Natural killer cell treated with Interleukin-12 subunit alpha and Interleukin-12 subunit beta and Interleukin-15 and Interleukin-18, amount 100 ng/mL, for 72 hours (primary cell): Measurements from ENCODE around the gene SLC27A3. TPM values are rescaled to one million over a fixed set of nuclear protein-coding genes. Genes with fewer than 3 reads are reported as not detected.
"Not testable (repeated sequence)": the region's sequence is repeated elsewhere in the genome, so short reads cannot be mapped to it uniquely, and the experiment has no call there.

Experiments used
- ATAC-seq, 2 donors: fragments of 150-1000 bp; cut with Tn5 transposase in 1 of 2; sonication (Bioruptor Pico), chemical (Tn5 transposase) in 1 of 2; 2 replicates each; pipeline ENCODE4 v1.10.0; 2021
- DNase-seq: peaks from one replicate; pipeline ENCODE4 v3.0.0; 2022; ENCODE audit warnings: low spot score
- H3K27ac Mint-ChIP-seq, 2 donors: 1 replicate in 1 of 2; 2 replicates in 1 of 2; pipeline ENCODE4 v1.8.0; 2022; ENCODE audit warnings: mixed read lengths in 2 of 2, mild to moderate bottlenecking in 1 of 2, moderate library complexity in 1 of 2
- H3K27me3 Mint-ChIP-seq, 2 donors: 1 replicate in 1 of 2; 2 replicates in 1 of 2; pipeline ENCODE4 v1.8.0; 2022; ENCODE audit warnings: mixed read lengths in 2 of 2
- H3K36me3 Mint-ChIP-seq: one replicate; pipeline ENCODE4 v1.8.0; 2022; ENCODE audit warnings: mixed read lengths
- H3K4me1 Mint-ChIP-seq, 2 donors: 1 replicate in 1 of 2; 2 replicates in 1 of 2; pipeline ENCODE4 v1.8.0; 2022; ENCODE audit warnings: low read depth in 2 of 2, mixed read lengths in 2 of 2, mild to moderate bottlenecking in 1 of 2
- H3K4me3 Mint-ChIP-seq: one replicate; pipeline ENCODE4 v1.8.0; 2022; ENCODE audit warnings: mixed read lengths
- H3K9me3 Mint-ChIP-seq: 2 replicates; pipeline ENCODE4 v1.8.0; 2022; ENCODE audit warnings: mixed read lengths
- total RNA-seq, 2 donors: library from RNA; stranded (reverse); gene quantifications; one replicate each; pipeline ENCODE4 v1.2.3, GENCODE V29; 2022

The SLC27A3 gene
- total RNA-seq, 2 donors from 2014 or later: 33.6 to 69.9 TPM

- Mint-ChIP-seq H3K27ac (peak overlapping the region; percentile 62 to 76), H3K36me3 (no peaks in the 10 kb centered on the region), H3K4me3 (no peak overlapping the region), H3K27me3 (no peaks in the 10 kb centered on the region), H3K9me3 (no peaks in the 10 kb centered on the region), H3K4me1 (peaks cover 34% of the 10 kb centered on the region in 2 donors)
- DNase-seq (peak; percentile 40), ATAC-seq (no peak)
These were observed 4.8 kb downstream of the SLC27A3 start for GRCh38 chr1:153779781-153780541.

GRCh38 chr1:153780551-153780950, 5.3 kb downstream of the SLC27A3 start:
- H3K36me3 Mint-ChIP-seq: no peaks in the 10 kb centered on the region
- H3K4me1 Mint-ChIP-seq: peaks cover 33% of the 10 kb centered on the region in 2 donors
- no peak for ATAC-seq
- H3K4me3 Mint-ChIP-seq: no peak overlapping the region
- H3K27me3 Mint-ChIP-seq: no peaks in the 10 kb centered on the region
- no peak for DNase-seq
- no peaks in the 10 kb centered on the region for H3K9me3 Mint-ChIP-seq
- peak overlapping the region in 1 of 2 donors; percentile 62 for H3K27ac Mint-ChIP-seq

GRCh38 chr1:153782648-153783047, 7.4 kb downstream of the SLC27A3 start:
- Mint-ChIP-seq H3K4me1 (peaks cover 21 to 25% of the 10 kb centered on the region in 2 donors), H3K4me3 (peak overlapping the region; percentile 88), H3K27ac (peak overlapping the region; percentile 85 to 93)
- not testable (repeated sequence) for H3K36me3 Mint-ChIP-seq, H3K9me3 Mint-ChIP-seq, H3K27me3 Mint-ChIP-seq, DNase-seq, ATAC-seq

GRCh38 chr1:153783233-153784190, 8.3 kb downstream of the SLC27A3 start:
- Mint-ChIP-seq H3K4me3 (peak overlapping the region; percentile 88), H3K9me3 (no peaks in the 10 kb centered on the region), H3K4me1 (peaks cover 15 to 23% of the 10 kb centered on the region in 2 donors), H3K27me3 (no peaks in the 10 kb centered on the region), H3K27ac (peak overlapping the region; percentile 85 to 93), H3K36me3 (no peaks in the 10 kb centered on the region)
- ATAC-seq (peak; percentile 98 to 99), DNase-seq (peak; percentile 96)

GRCh38 chr1:153786038-153786790, 11.0 kb downstream of the SLC27A3 start:
- Mint-ChIP-seq H3K9me3 (no peaks in the 10 kb centered on the region), H3K4me1 (peaks cover 32 to 36% of the 10 kb centered on the region in 2 donors), H3K27me3 (no peaks in the 10 kb centered on the region), H3K27ac (peak overlapping the region in 1 of 2 donors; percentile 70), H3K4me3 (no peak overlapping the region), H3K36me3 (no peaks in the 10 kb centered on the region)
- ATAC-seq: no peak
- DNase-seq: no peak

- peaks cover 42 to 48% of the 10 kb centered on the region in 2 donors for H3K4me1 Mint-ChIP-seq
- no peaks in the 10 kb centered on the region for H3K27me3 Mint-ChIP-seq
- ATAC-seq: no peak
- H3K4me3 Mint-ChIP-seq: peak overlapping the region; percentile 53
- H3K9me3 Mint-ChIP-seq: no peaks in the 10 kb centered on the region
- DNase-seq: no peak
- peak overlapping the region; percentile 77 to 86 for H3K27ac Mint-ChIP-seq
- H3K36me3 Mint-ChIP-seq: no peaks in the 10 kb centered on the region
These were observed 14.3 kb downstream of the SLC27A3 start for GRCh38 chr1:153789478-153790034.

- Mint-ChIP-seq H3K9me3 (no peaks in the 10 kb centered on the region), H3K4me3 (peak overlapping the region; percentile 53), H3K36me3 (no peaks in the 10 kb centered on the region), H3K27ac (peak overlapping the region; percentile 77 to 86), H3K4me1 (peaks cover 46 to 55% of the 10 kb centered on the region in 2 donors), H3K27me3 (no peaks in the 10 kb centered on the region)
- ATAC-seq (peak in 1 of 2 donors; percentile 1), DNase-seq (no peak)
These were observed 15.2 kb downstream of the SLC27A3 start for GRCh38 chr1:153790313-153790965.

- H3K4me1 Mint-ChIP-seq: peaks cover 46 to 56% of the 10 kb centered on the region in 2 donors
- DNase-seq: peak; percentile 81
These were observed 15.9 kb downstream of the SLC27A3 start for GRCh38 chr1:153790966-153791647.

GRCh38 chr1:153791648-153792253, 16.5 kb downstream of the SLC27A3 start:
- Mint-ChIP-seq H3K9me3 (no peaks in the 10 kb centered on the region), H3K27ac (peak overlapping the region; percentile 77 to 86), H3K36me3 (no peaks in the 10 kb centered on the region), H3K4me1 (peaks cover 50 to 58% of the 10 kb centered on the region in 2 donors), H3K27me3 (no peaks in the 10 kb centered on the region), H3K4me3 (peak overlapping the region; percentile 53)
- DNase-seq: peak; percentile 79
- ATAC-seq: peak; percentile 72 to 73

More at GRCh38 chr1:153790966-153791647, 15.9 kb downstream of the SLC27A3 start:
- no peaks in the 10 kb centered on the region for H3K9me3 Mint-ChIP-seq
- H3K27me3 Mint-ChIP-seq: no peaks in the 10 kb centered on the region
- peak overlapping the region; percentile 53 for H3K4me3 Mint-ChIP-seq
- H3K36me3 Mint-ChIP-seq: no peaks in the 10 kb centered on the region
- peak; percentile 95 to 96 for ATAC-seq
- H3K27ac Mint-ChIP-seq: peak overlapping the region; percentile 77 to 86

GRCh38 chr1:153792631-153793041, 17.4 kb downstream of the SLC27A3 start:
- DNase-seq (no peak), ATAC-seq (no peak)
- H3K4me3 Mint-ChIP-seq: peak overlapping the region; percentile 8
- no peaks in the 10 kb centered on the region for H3K9me3 Mint-ChIP-seq
- H3K27me3 Mint-ChIP-seq: no peaks in the 10 kb centered on the region
- no peaks in the 10 kb centered on the region for H3K36me3 Mint-ChIP-seq
- peaks cover 55 to 64% of the 10 kb centered on the region in 2 donors for H3K4me1 Mint-ChIP-seq
- H3K27ac Mint-ChIP-seq: peak overlapping the region; percentile 77 to 86

GRCh38 chr1:153793261-153793972, 18.2 kb downstream of the SLC27A3 start:
- DNase-seq: no peak
- Mint-ChIP-seq H3K9me3 (no peaks in the 10 kb centered on the region), H3K4me3 (no peak overlapping the region), H3K27me3 (no peaks in the 10 kb centered on the region), H3K27ac (peak overlapping the region; percentile 77 to 86), H3K36me3 (no peaks in the 10 kb centered on the region), H3K4me1 (peaks cover 55 to 61% of the 10 kb centered on the region in 2 donors)
- no peak for ATAC-seq
